HFFc6 (cell line): ENCODE results near the gene POC5. TPM values are rescaled to one million over a fixed set of nuclear protein-coding genes. Genes with fewer than 3 reads are reported as not detected.
"Not testable (repeated sequence)": the region's sequence is repeated elsewhere in the genome, so short reads cannot be mapped to it uniquely, and the experiment has no call there.

Experiments used
- DNase-seq: peaks from one replicate; pipeline ENCODE4 v3.0.0-alpha.2; 2018
- H3K27ac Mint-ChIP-seq: 2 replicates; pipeline ENCODE4 v1.8.0; 2020; ENCODE audit warnings: mild to moderate bottlenecking, mixed read lengths
- H3K27me3 Mint-ChIP-seq: 2 replicates; pipeline ENCODE4 v1.8.0; 2021; ENCODE audit warnings: mild to moderate bottlenecking, moderate library complexity, mixed read lengths; ENCODE audit not compliant: insufficient read depth
- H3K36me3 Mint-ChIP-seq: 2 replicates; pipeline ENCODE4 v1.8.0; 2021; ENCODE audit warnings: low read depth, mixed read lengths
- H3K4me1 Mint-ChIP-seq: 2 replicates; pipeline ENCODE4 v1.8.0; 2020; ENCODE audit warnings: low read depth, mixed read lengths
- H3K4me3 Mint-ChIP-seq: 2 replicates; pipeline ENCODE4 v1.8.0; 2020; ENCODE audit warnings: mild to moderate bottlenecking, moderate library complexity, mixed read lengths
- H3K9me3 Mint-ChIP-seq: 2 replicates; pipeline ENCODE4 v1.8.0; 2020; ENCODE audit warnings: mild to moderate bottlenecking, mixed read lengths
- total RNA-seq, 6 experiments: library from RNA; stranded (reverse); fragmentation: NEBNext Ultra II Directional; extraction: Animal tissue kit (Norgen Biotek cat#: 25700); gene quantifications; 2 replicates in 1 of 6; 3 replicates in 5 of 6; pipeline ENCODE4 v1.2.3, GENCODE V29; 2021
- TF ChIP-seq, protein P1 (sequence below): fragments of 200-600 bp; sonication (generic); IDR thresholded peaks from 2 replicates; pipeline ENCODE4 v1.5.0; 2021; ENCODE audit warnings: antibody characterized with exemption, mild to moderate bottlenecking

POC5 gene
- total RNA-seq, 6 experiments from 2014 or later, result 3.7 to 6.9 (median 5.4) TPM

DNA sequence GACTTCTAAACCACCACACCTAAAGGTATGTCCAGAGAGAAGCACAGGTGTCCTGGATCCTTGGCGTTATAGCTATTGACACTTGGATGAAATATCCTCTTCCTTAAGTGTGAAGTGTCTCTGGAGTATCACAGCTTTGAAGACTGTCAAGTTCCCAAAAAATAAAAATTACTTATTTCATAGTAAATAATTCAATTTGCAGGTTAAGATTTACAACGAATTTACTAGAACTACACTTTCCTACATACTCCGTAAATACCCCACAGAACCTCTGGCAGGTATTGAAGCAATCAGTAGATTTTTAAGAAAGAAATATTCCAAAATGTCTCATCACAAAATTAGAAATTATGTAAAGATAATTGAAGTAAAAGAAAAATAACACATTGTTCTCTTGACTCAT is 27.1 kb upstream of the POC5 start:
- peaks cover 9% of the 10 kb centered on the region for H3K27me3 Mint-ChIP-seq
- H3K27ac Mint-ChIP-seq, result no peak overlapping the region
- no peaks in the 10 kb centered on the region for H3K4me1 Mint-ChIP-seq
- DNase-seq, result no peak
- no peaks in the 10 kb centered on the region for H3K36me3 Mint-ChIP-seq
- peaks cover 5% of the 10 kb centered on the region; the same call in 1 of the 2 replicates for H3K9me3 Mint-ChIP-seq
- TF ChIP-seq, protein P1, sequence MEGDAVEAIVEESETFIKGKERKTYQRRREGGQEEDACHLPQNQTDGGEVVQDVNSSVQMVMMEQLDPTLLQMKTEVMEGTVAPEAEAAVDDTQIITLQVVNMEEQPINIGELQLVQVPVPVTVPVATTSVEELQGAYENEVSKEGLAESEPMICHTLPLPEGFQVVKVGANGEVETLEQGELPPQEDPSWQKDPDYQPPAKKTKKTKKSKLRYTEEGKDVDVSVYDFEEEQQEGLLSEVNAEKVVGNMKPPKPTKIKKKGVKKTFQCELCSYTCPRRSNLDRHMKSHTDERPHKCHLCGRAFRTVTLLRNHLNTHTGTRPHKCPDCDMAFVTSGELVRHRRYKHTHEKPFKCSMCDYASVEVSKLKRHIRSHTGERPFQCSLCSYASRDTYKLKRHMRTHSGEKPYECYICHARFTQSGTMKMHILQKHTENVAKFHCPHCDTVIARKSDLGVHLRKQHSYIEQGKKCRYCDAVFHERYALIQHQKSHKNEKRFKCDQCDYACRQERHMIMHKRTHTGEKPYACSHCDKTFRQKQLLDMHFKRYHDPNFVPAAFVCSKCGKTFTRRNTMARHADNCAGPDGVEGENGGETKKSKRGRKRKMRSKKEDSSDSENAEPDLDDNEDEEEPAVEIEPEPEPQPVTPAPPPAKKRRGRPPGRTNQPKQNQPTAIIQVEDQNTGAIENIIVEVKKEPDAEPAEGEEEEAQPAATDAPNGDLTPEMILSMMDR, result no peak
- H3K4me3 Mint-ChIP-seq, result no peak overlapping the region

GRCh38 chr5:75736273-75736672 is 19.0 kb upstream of the POC5 start:
- peaks cover 7% of the 10 kb centered on the region for H3K27me3 Mint-ChIP-seq
- no peak overlapping the region for H3K27ac Mint-ChIP-seq
- TF ChIP-seq, protein P1, result no peak
- H3K36me3 Mint-ChIP-seq, result no peaks in the 10 kb centered on the region
- peaks cover 5% of the 10 kb centered on the region; the same call in 1 of the 2 replicates for H3K9me3 Mint-ChIP-seq
- no peaks in the 10 kb centered on the region for H3K4me1 Mint-ChIP-seq
- no peak for DNase-seq
- no peak overlapping the region for H3K4me3 Mint-ChIP-seq

- H3K27ac Mint-ChIP-seq, result no peak overlapping the region
- H3K4me3 Mint-ChIP-seq, result no peak overlapping the region
- TF ChIP-seq, protein P1, result peak; percentile 66
- no peaks in the 10 kb centered on the region for H3K9me3 Mint-ChIP-seq
- no peaks in the 10 kb centered on the region for H3K36me3 Mint-ChIP-seq
- H3K27me3 Mint-ChIP-seq, result peaks cover 7% of the 10 kb centered on the region
- H3K4me1 Mint-ChIP-seq, result no peaks in the 10 kb centered on the region
- DNase-seq, result peak; percentile 42
These were observed 17.9 kb upstream of the POC5 start for GRCh38 chr5:75734913-75735789.

- H3K4me1 Mint-ChIP-seq, result no peaks in the 10 kb centered on the region
- peaks cover 11% of the 10 kb centered on the region; the same call in 1 of the 2 replicates for H3K27me3 Mint-ChIP-seq
- no peaks in the 10 kb centered on the region for H3K9me3 Mint-ChIP-seq
- no peaks in the 10 kb centered on the region for H3K36me3 Mint-ChIP-seq
- H3K27ac Mint-ChIP-seq, result no peak overlapping the region
- TF ChIP-seq, protein P1, result no peak
- no peak overlapping the region for H3K4me3 Mint-ChIP-seq
- no peak for DNase-seq
These were observed 16.5 kb upstream of the POC5 start for GRCh38 chr5:75733767-75734166.

DNA sequence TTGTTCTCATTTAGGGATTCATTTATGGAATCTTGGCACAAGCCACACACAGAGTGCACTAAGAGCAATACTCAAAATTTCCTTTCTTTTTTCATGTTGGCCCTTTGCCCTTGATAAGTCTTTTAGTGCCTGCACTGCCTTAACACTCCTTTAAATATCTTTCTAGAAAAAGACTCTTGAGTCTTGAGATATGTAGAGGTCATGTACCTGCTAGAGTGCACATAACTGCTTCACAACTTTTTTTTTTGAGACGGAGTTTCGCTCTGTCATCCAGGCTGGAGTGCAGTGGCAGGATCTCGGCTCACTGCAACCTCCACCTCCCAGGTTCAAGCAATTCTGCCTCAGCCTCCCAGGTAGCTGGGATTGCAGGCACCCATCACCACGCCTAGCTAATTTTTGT is 14.3 kb upstream of the POC5 start:
- not testable (repeated sequence) for H3K36me3 Mint-ChIP-seq, H3K4me1 Mint-ChIP-seq, DNase-seq, H3K27ac Mint-ChIP-seq, H3K9me3 Mint-ChIP-seq, H3K4me3 Mint-ChIP-seq
- H3K27me3 Mint-ChIP-seq, result peaks cover 11% of the 10 kb centered on the region; the same call in 1 of the 2 replicates

GRCh38 chr5:75729321-75729720 is 12.1 kb upstream of the POC5 start:
- TF ChIP-seq, protein P1, result no peak
- Mint-ChIP-seq H3K9me3 (no peaks in the 10 kb centered on the region), H3K36me3 (no peaks in the 10 kb centered on the region), H3K27ac (no peak overlapping the region), H3K4me1 (no peaks in the 10 kb centered on the region), H3K27me3 (peaks cover 10% of the 10 kb centered on the region; the same call in 1 of the 2 replicates), H3K4me3 (no peak overlapping the region)
- DNase-seq, result no peak
